SU-DHL-6 (cell line): ENCODE results near the gene SLC7A6.

ENCODE experiments used
- H2AFZ ChIP-seq: fragments of 200-600 bp; sonication (generic); 2 replicates; pipeline ENCODE4 v1.6.1; 2014; ENCODE audit warnings: low read depth, mild to moderate bottlenecking, moderate library complexity, mixed read lengths, antibody characterized with exemption, low read length; ENCODE audit not compliant: severe bottlenecking
- H3F3A ChIP-seq: fragments of 200-600 bp; shearing (Covaris generic); 2 replicates; pipeline ENCODE4 v1.6.0; 2016; ENCODE audit warnings: antibody characterized with exemption, mild to moderate bottlenecking; ENCODE audit not compliant: insufficient read depth
- H3K27ac ChIP-seq: fragments of 200-600 bp; sonication (generic); 2 replicates; pipeline ENCODE4 v1.5.1; 2016; ENCODE audit warnings: low read depth, mild to moderate bottlenecking, low read length, moderate library complexity, mixed read lengths
- H3K27me3 ChIP-seq: fragments of 200-600 bp; sonication (generic), shearing (Covaris generic); 2 replicates; pipeline ENCODE4 v1.6.0; 2014; ENCODE audit warnings: mild to moderate bottlenecking, low read length
- H3K36me3 ChIP-seq: fragments of 200-600 bp; sonication (generic); 2 replicates; pipeline ENCODE4 v1.6.1; 2014; ENCODE audit warnings: mild to moderate bottlenecking, low read length, mixed read lengths
- H3K4me2 ChIP-seq: fragments of 300-600, 200-600 bp; shearing (Covaris generic), sonication (generic); 2 replicates; pipeline ENCODE4 v1.6.0; 2014; ENCODE audit warnings: low read length, low read depth, mild to moderate bottlenecking; ENCODE audit not compliant: poor library complexity, severe bottlenecking
- H3K4me3 ChIP-seq: fragments of 200-600 bp; sonication (generic); 2 replicates; pipeline ENCODE4 v1.5.1; 2014; ENCODE audit warnings: antibody characterized with exemption, low read length, mild to moderate bottlenecking, mixed read lengths; ENCODE audit not compliant: insufficient read depth, poor library complexity, severe bottlenecking
- H3K79me2 ChIP-seq: fragments of 200-600 bp; sonication (generic); 2 replicates; pipeline ENCODE4 v1.6.1; 2014; ENCODE audit warnings: mild to moderate bottlenecking, low read length, moderate library complexity; ENCODE audit not compliant: insufficient read depth
- H3K9ac ChIP-seq: fragments of 200-600 bp; sonication (generic); 2 replicates; pipeline ENCODE4 v1.7.0; 2014; ENCODE audit warnings: mild to moderate bottlenecking, low read length
- H3K9me2 ChIP-seq: fragments of 200-600 bp; sonication (generic); replicated peaks from 2 replicates; pipeline ENCODE4 v1.6.1; 2014; ENCODE audit warnings: low read length; ENCODE audit not compliant: insufficient read depth
- H3K9me3 ChIP-seq: fragments of 200-600 bp; sonication (generic); 2 replicates; pipeline ENCODE4 v1.6.1; 2014; ENCODE audit warnings: low read length, mixed read lengths; ENCODE audit not compliant: insufficient read depth
- H4K20me1 ChIP-seq: fragments of 200-600 bp; sonication (generic); 2 replicates; pipeline ENCODE4 v1.6.1; 2014; ENCODE audit warnings: low read depth, mild to moderate bottlenecking, antibody characterized with exemption, low read length, moderate library complexity, mixed read lengths
- EZH2phosphoT487 ChIP-seq: fragments of 200-600 bp; sonication (generic), shearing (Covaris generic); conservative IDR thresholded peaks from 2 replicates; pipeline ENCODE4 v1.6.1; 2018; ENCODE audit warnings: mild to moderate bottlenecking, antibody characterized with exemption, low read length, moderate library complexity, mixed read lengths
- TF ChIP-seq, protein P1 (sequence below): fragments of 200-600 bp; sonication (generic); IDR thresholded peaks from one replicate; pipeline ENCODE4 v1.5.1; 2017; ENCODE audit warnings: antibody characterized with exemption, mild to moderate bottlenecking, low read length, moderate library complexity; ENCODE audit not compliant: insufficient read depth, poor library complexity, severe bottlenecking

Gene SLC7A6

DNA sequence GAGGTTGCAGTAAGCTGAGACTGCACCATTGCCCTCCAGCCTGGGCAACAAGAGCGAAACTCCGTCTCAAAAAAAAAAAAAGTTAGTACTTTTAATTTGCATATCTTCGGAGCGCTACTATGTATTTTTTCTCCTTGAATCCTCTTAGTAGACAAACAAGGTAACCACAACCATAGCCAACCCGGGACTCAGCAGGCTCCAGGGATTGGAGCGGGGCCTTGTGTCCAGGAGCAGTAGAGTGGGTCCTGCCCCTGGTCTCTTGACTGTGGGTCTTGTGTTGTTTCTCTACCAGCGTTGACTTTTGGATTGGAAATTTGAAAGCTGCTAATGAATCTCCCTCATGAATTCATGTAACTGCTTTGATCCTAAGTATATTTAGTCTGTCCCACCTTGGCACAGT, 78.8 kb downstream of the SLC7A6 start:
- Histone ChIP-seq H3K4me2 (no peak overlapping the region), H3K79me2 (no peaks in the 10 kb centered on the region), H4K20me1 (no peaks in the 10 kb centered on the region), H3K36me3 (peaks cover 4% of the 10 kb centered on the region; the same call in 1 of the 2 replicates), H3K27ac (no peak overlapping the region), H3F3A (no peaks in the 10 kb centered on the region), H3K27me3 (no peaks in the 10 kb centered on the region), H3K9me2 (no peaks in the 10 kb centered on the region), H2AFZ (no peak overlapping the region), H3K4me3 (no peak overlapping the region), H3K9ac (no peak overlapping the region), H3K9me3 (no peaks in the 10 kb centered on the region)
- no peak for TF ChIP-seq EZH2phosphoT487
- TF ChIP-seq, protein P1, sequence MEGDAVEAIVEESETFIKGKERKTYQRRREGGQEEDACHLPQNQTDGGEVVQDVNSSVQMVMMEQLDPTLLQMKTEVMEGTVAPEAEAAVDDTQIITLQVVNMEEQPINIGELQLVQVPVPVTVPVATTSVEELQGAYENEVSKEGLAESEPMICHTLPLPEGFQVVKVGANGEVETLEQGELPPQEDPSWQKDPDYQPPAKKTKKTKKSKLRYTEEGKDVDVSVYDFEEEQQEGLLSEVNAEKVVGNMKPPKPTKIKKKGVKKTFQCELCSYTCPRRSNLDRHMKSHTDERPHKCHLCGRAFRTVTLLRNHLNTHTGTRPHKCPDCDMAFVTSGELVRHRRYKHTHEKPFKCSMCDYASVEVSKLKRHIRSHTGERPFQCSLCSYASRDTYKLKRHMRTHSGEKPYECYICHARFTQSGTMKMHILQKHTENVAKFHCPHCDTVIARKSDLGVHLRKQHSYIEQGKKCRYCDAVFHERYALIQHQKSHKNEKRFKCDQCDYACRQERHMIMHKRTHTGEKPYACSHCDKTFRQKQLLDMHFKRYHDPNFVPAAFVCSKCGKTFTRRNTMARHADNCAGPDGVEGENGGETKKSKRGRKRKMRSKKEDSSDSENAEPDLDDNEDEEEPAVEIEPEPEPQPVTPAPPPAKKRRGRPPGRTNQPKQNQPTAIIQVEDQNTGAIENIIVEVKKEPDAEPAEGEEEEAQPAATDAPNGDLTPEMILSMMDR: no peak

DNA sequence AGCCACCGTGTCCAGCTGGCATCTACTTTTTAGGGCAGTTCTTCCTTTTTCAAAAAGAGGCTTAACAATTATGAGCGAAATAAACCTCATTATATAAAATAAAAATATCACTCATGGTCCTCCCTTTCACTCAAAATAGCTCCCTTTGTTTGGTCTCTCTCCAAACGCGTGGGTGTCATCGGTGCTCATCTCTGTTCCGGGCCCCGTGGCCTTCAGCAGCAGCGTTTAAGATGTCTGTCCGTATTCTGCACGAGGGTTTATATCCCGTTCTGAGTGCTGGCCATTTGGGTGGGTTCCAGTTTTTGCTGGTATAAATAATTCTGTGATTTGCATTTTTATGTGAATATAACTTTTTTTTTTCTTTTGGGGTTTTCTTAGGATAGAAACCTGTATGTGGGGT, 79.9 kb downstream of the SLC7A6 start:
- Histone ChIP-seq H3K4me2 (no peak overlapping the region), H3F3A (no peaks in the 10 kb centered on the region), H3K36me3 (peaks cover 6% of the 10 kb centered on the region; the same call in 1 of the 2 replicates), H3K79me2 (no peaks in the 10 kb centered on the region), H3K9ac (no peak overlapping the region), H3K4me3 (no peak overlapping the region), H2AFZ (no peak overlapping the region), H3K9me2 (no peaks in the 10 kb centered on the region), H3K9me3 (no peaks in the 10 kb centered on the region), H3K27ac (no peak overlapping the region), H3K27me3 (no peaks in the 10 kb centered on the region), H4K20me1 (no peaks in the 10 kb centered on the region)
- TF ChIP-seq, protein P1: no peak
- TF ChIP-seq EZH2phosphoT487: no peak

DNA sequence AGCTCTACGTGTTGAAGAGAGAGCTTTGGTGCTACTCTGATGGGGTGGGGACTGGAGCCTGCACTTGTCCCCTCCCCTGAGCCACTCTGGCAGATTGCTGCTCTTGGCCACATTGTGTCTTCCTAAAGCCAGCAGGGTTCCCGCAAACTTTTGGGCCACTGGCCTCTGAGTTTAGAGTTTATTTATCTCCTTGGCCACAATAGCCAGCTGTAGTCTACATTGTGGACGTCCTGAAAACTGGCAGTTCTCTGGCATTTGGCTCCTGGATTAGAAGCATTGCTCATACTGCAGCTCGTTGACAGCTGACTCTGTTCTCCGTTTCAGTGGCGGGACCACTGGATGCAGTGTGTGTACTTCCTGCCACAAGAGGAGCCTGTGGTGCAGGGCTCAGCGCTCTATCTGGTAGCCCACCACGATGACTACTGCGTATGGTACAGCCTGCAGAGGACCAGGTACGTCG, 81.1 kb downstream of the SLC7A6 start:
- Histone ChIP-seq H2AFZ (no peak overlapping the region), H3K79me2 (no peaks in the 10 kb centered on the region), H3K9ac (no peak overlapping the region), H3F3A (no peaks in the 10 kb centered on the region), H3K9me3 (no peaks in the 10 kb centered on the region), H3K36me3 (peaks cover 6% of the 10 kb centered on the region; the same call in 1 of the 2 replicates), H3K4me2 (no peak overlapping the region), H4K20me1 (no peaks in the 10 kb centered on the region), H3K27me3 (no peaks in the 10 kb centered on the region), H3K27ac (no peak overlapping the region), H3K9me2 (no peaks in the 10 kb centered on the region), H3K4me3 (no peak overlapping the region)
- no peak for TF ChIP-seq EZH2phosphoT487

DNA sequence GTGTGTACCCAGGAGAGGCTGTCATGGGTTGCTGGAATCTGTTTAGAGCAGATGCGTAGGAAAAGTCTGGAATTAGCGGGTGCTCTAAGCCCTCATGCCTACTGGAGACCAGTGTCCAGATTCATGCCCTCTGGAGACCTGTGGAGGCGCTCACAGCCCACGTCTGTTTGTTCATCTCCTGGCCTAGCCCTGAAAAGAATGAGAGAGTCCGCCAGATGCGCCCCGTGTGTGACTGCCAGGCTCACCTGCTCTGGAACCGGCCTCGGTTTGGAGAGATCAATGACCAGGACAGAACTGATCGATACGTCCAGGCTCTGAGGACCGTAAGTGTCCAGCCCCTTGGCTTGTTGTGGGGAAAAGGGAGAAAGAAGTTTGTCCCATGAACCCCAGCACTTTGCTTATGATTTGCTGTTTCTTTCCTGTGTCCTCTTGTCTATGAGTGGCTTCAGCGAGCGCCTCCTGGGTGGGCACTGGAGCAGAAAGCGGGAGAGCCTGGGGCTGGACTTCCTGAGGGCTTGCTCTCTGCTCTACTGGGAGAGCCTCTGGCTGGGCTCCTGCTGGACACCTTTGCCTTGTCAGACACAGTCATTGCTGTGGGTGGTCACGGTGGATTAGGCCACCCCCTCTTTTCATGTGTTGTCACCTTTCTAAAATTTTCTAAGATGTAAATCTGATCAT, 81.8 kb downstream of the SLC7A6 start:
- no peak overlapping the region for H3K27ac ChIP-seq
- H3K9me2 ChIP-seq: no peaks in the 10 kb centered on the region
- no peak overlapping the region for H3K9ac ChIP-seq
- H2AFZ ChIP-seq: no peak overlapping the region
- H3K36me3 ChIP-seq: peaks cover 6% of the 10 kb centered on the region; the same call in 1 of the 2 replicates
- TF ChIP-seq EZH2phosphoT487: no peak
- TF ChIP-seq, protein P1: no peak
- H3K4me3 ChIP-seq: no peak overlapping the region
- H4K20me1 ChIP-seq: no peaks in the 10 kb centered on the region
- no peak overlapping the region for H3K4me2 ChIP-seq
- H3K27me3 ChIP-seq: no peaks in the 10 kb centered on the region
- no peaks in the 10 kb centered on the region for H3K79me2 ChIP-seq
- H3K9me3 ChIP-seq: no peaks in the 10 kb centered on the region
- H3F3A ChIP-seq: no peaks in the 10 kb centered on the region
